ENCODE measurements around the gene EPS8L2.
"Not testable (repeated sequence)": the region's sequence is repeated elsewhere in the genome, so short reads cannot be mapped to it uniquely, and the experiment has no call there.

The EPS8L2 gene

DNA sequence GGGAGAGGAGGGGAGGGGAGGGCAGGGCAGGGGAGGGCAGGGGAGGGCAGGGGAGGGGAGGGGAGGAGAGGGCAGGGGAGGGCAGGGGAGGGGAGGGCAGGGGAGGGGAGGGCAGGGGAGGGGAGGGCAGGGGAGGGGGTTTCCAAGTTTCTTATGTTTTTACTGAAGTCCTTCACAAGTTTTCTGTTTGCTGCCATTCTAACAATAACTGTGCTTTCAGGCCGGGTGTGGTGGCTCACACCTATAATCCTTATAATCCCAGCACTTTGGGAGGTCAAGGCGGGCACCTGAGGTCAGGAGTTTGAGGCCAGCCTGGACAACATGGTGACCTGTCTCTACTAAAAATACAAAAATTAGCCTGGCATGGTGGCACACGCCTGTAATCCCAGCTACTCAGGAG lies 15.8 kb upstream of the EPS8L2 start:
- DNase-seq = not testable (repeated sequence)

GRCh38 chr11:690738-691633 lies 15.0 kb upstream of the EPS8L2 start:
- DNase-seq = no peak

- no peak for DNase-seq
Observed at GRCh38 chr11:691710-692590, 14.1 kb upstream of the EPS8L2 start.

DNA sequence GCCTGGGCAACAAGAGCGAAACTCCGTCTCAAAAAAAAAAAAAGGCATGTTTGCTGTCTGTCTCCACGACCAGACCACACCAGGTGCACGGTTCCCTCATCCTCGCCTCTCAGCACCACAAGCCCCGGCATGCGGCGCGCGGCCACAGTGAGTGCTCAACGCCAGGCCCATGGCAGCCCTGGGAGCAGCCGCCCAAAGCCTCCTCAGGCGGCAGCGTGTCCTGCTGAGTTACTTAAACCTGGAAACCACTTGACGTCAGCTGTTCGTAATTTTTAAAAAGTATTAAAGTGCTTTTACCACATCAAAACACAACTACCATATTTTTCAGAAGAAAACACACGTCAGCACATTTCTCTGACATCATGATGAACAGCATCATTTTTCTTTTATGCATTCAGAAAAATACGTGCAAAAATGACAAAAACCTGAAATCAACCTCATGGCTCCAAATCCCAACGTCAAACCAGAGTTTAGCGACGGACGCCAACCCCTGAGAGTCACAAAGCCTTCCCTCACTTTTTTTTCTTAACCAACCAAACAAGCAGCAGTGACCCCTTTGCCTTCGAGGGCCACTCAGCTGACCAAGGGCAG lies 13.1 kb upstream of the EPS8L2 start:
- no peak for DNase-seq

- peak in 3 of 4 experiments; percentile 31 to 42 (median 42) for DNase-seq
Observed at GRCh38 chr11:693415-693831, 12.6 kb upstream of the EPS8L2 start.

DNA sequence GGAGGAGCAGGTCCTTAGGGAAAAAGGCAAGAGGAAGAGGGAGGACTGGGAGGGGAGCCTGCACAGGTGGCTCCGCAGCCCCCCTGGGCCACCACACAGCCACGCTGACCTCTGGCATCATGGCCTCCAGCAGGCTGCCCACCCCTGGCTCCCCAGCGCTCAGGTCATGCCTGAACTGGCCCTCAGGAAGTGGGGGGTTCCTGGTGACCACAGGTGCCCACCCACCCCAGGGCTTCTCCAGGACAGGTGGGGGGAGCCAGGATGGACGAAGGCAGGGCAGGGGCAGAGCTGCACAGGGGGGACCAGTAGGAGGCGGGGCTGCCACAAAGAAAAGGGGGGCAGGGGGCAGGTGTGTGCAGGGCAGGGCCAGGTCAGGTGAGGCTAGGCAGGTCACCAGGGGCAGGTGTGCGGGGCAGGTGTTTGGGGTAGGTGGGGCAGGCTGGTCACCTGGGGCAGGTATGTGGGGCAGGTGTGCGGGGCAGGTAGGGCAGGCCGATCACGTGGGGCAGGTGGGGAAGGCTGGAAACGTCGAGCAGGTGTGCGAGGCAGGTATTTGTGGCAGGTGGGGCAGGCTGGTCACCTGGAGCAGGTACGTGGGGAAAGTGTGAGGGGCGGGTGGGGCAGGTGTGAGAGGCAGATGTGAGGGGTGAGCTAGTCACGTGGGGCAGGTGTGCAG lies 12.0 kb upstream of the EPS8L2 start:
- DNase-seq = peak in 1 of 4 experiments; percentile 19

GRCh38 chr11:694563-695287 lies 11.3 kb upstream of the EPS8L2 start, which contains the start of gene DEAF1:
Gene DEAF1 (minus strand): TSS chr11:695222. CDS start chr11:695047, 175 bp downstream.
- DNase-seq = peak; percentile 99 to 100 (median 100)

DNA sequence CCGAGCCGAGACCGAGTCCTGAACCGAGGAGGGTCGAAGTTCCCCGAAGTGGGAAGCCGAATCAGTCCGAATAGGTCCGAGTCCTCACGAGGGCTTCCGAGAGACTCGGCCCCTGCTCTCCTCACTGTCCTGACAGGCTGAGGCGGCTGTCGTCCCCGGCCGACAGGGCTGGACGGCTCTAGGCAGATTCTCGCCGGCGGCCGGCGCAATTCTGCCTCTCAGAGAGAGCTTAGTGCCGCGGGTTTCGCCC lies 10.8 kb upstream of the EPS8L2 start:
- DNase-seq = no peak

DNA sequence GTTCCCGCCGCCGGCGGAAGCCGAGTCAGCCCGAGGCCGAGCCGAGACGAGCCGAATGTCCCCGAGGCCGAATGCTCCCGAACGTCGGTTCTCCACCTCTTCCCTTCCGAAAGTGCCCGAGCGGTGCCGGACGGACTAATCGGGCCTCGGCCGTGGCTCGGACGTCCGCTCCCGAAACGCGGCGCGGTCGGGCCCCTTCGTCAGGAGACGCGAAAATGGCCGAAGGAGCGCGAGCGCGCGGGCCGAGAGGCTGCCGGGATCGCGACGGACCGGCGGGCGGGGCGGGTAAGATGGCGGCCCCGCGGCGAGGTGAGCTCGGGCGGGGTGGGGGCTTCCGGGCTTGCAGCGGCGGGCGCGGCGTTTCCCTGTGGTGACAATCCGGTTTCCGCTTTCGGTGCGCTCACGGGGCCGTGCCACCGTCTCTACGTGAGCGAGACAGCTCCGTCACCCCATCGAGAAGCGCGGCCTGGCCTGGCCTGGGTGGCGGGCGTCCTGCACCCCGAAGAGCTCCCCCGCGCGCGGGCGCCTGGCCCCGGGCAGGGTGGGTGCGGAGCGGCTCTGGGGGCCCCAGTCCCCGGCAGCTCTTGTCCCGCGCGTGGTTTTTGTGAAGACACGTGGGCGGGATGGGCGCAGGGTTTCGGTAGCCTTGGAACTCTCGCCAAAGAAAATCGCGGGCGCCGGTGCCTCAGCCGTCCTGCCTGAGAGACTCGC lies 10.3 kb upstream of the EPS8L2 start, which contains the start of gene TMEM80:
TSS of gene TMEM80 (plus strand) at position 279 of the 711 bp plus-strand sequence. CDS start at position 291, 12 bp downstream.
- peak; percentile 99 to 100 (median 100) for DNase-seq

DNA sequence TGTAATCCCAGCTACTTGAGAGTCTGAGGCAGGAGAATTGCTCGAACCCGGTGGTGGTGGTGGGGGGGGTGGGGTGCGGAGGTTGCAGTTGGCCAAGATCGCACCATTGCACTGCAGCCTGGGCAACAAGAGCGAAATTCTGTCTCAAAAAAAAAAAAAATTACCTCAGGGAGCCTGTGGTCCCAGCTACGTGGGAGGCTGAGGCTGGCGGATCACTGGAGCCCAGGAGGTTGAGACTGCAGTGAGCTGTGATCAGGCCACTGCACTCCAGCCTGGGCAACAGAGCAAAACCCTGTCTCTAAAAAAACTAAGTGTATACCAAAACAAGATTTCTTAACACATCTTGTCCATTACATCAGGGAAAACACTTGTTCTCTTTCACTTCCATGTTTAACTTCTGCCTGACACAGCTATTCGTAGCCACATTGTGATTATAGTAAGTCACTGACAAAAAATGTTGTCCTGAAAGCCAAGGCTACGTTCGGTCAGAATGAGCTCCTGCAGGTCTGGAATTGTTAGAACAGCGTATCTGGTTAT lies 9.0 kb upstream of the EPS8L2 start:
- peak; percentile 60 to 89 (median 85) for DNase-seq

DNA sequence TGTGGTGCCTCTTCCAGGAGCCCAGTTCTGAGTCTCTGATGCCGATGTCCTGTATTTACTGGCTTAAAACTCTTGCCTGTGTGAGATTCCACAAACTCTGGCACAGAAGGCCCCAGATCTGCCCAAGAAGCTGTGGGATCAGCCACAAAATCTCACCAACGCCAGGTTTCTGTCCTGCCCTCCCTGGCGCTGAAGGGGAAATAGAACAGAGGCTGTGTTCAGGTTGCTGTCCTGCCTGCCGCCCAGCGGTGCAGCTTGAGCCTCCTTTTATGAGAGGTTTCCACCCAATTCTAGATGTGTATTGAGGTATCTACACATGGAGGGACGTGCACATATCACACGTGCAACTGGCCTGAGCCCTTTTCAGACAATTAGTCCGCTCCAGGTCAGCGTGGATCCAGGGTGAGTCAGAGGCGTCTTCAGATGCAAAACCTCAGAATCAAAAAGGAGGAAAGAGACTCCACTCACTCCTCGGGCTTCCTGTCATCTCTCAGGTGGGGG lies 8.2 kb upstream of the EPS8L2 start:
- DNase-seq = peak in 3 of 4 experiments; percentile 24 to 34 (median 31)

DNA sequence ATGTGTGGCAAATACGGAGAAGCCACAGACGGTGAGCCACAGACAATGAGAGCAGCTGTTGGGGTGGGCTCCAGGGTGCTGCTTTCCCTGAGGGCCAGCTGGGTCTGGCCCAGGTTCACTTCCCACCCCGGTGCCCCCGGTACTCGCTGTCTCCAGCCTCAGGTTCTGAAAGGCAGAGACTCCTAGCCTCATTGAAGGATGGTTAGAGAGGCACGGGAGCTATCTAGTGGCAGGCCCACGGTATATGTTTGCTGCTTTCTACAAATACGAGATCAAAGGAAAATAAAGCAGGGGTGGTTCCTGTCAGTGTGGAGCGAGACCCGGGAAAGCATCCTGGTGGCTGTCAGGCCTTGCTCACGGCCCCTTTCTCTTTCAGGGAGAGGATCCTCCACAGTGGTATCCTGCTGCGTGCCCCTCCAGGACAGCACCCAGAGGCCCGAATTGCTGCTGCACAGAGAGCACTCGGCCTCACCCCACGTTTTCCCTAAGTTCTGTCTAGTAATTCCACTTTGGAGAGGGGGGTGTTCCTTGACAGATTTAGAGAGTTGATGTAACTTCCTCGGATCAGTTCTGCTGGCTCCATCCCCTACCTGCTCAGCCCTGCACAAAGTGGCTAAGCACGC lies 7.4 kb upstream of the EPS8L2 start:
- no peak for DNase-seq

DNA sequence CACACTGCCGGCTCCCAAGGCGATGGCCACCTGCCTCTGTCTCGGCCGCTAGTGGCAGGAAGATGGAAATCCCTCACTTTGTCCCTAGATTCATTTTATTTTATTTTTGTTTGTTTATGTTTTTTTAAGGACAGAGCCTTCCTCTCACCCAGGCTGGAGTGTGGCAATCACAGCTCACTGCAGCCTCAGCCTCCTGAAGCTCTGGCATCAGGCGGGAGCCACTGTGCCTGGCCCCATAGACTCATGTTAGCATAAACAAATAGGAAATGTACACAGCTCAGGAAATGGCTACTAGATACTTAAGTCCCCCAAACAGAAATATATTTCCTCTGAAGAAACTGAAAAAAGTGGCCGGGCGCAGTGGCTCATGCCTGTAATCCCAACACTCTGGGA lies 6.9 kb upstream of the EPS8L2 start:
- no peak for DNase-seq

GRCh38 chr11:699753-700152 lies 6.3 kb upstream of the EPS8L2 start:
- DNase-seq = no peak

DNA sequence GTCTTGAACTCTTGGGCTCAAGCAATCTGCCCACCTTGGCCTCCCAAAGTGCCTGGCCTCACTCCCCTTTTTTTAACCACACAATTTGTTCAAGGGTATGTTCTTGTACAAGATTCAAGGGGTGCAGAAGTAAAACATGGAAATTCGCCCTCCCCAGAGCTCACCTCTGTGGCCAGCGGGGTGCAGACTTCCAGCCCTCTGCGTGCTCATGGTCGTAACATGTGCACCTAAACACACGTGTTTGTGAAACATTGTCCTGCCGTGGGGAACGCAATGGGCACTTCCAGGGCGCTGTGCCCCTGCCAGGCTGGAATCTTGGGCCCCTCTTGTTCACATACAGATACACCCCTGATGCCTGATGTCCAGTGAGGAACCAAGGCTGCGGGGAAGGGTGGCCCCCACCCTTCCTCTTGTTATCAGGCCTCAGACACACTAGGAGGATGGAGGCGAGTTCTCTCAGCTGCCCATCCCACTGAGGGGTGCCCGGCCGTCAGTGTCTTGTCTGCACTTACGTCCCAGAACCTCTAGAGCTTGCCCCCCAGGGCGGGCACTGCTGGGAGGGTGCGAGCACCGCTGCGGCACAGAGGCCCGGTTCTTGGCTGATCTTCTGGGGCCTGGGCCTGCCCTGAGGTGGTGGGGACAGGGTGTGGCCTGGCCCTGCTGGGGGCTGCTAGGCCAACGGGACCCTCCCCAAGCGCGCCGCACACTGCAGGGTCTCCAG lies 4.1 kb upstream of the EPS8L2 start:
- no peak for DNase-seq

GRCh38 chr11:702462-703461 lies 3.3 kb upstream of the EPS8L2 start:
- DNase-seq = peak; percentile 33 to 81 (median 56)

DNA sequence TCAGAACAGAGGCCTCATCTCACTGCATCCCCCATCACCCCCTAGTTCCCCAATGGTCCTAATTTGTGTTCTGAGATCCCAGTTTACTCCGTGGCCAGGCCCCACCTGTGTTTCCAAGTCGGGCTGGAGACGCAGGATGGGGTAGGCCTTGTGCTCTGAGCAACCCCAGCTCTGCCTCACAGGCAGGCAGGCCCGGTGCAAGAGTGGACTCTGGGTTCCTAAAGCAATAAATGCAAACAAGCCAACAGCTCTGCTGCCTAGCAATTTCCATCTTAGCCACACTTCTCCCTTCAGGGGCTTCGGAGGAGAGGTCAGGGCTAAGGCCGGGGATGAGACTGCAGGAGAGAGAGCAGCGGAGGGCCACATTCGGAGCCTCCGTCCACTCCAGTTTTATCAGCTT lies 2.5 kb upstream of the EPS8L2 start:
- DNase-seq = no peak

DNA sequence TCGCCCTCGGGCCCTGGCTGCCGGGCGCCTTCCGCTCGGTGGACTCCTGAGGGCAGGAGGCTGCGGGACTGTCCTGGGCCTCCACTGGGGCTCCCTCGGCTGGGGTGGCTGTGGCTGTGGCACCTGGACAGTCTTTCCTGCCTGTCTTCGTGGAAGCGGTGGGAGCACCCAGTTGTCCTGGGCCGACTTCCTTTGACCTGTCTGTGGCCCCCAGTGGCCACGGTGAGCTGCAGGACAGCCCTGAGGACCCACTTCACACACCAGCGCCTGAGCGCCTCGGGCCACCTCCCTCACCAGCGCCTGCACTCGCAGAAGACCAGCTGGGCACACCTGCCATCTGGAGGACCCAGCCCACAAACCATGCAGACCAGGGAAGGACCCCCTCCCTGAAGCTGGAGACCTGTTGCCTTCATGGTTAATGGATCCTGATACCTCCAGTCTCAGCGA lies 1.8 kb upstream of the EPS8L2 start:
- DNase-seq = no peak
